SK-N-MC (cell line): ENCODE measurements around the gene FOXJ1.

Source experiments
- EZH2 ChIP-seq: fragments of 200-600 bp; sonication (generic); IDR thresholded peaks from one replicate; pipeline ENCODE4 v1.6.1; 2017; ENCODE audit warnings: antibody characterized with exemption
- FOXP2 ChIP-seq: optimal IDR thresholded peaks from 2 replicates; pipeline ENCODE3; 2011; ENCODE audit warnings: mild to moderate bottlenecking, moderate library complexity; ENCODE audit not compliant: insufficient read depth; ENCODE audit errors: extremely low read length, control extremely low read depth
- POLR2AphosphoS5 ChIP-seq: IDR thresholded peaks from 2 replicates; pipeline ENCODE4 v1.6.1; 2012; ENCODE audit warnings: mild to moderate bottlenecking, low read depth, low read length, borderline replicate concordance

- no peak for TF ChIP-seq EZH2
- TF ChIP-seq POLR2AphosphoS5 = no peak
- TF ChIP-seq FOXP2 = no peak
Observed at GRCh38 chr17:76131051-76131691, 9.9 kb downstream of the FOXJ1 start.
